Transverse colon (tissue), 4 donors: ENCODE data around the gene PRKCH. TPM values are rescaled to one million over a fixed set of nuclear protein-coding genes. Genes with fewer than 3 reads are reported as not detected.

ENCODE experiments used
- DNase-seq: peaks from one replicate; pipeline ENCODE4 v3.0.0-alpha.2; 2019
- H3K27ac ChIP-seq, 4 donors: fragments of 200-600 bp; sonication (generic); 2 replicates each; pipeline ENCODE4 v1.5.1; 2016 to 2018; ENCODE audit warnings: inconsistent platforms in 4 of 4
- H3K27me3 ChIP-seq: fragments of 200-600 bp; sonication (generic); 2 replicates; pipeline ENCODE4 v1.5.1; 2017; ENCODE audit warnings: inconsistent platforms
- H3K36me3 ChIP-seq, 4 donors: fragments of 200-600 bp; sonication (generic); 2 replicates each; pipeline ENCODE4 v1.5.1; 2017 to 2019; ENCODE audit warnings: inconsistent platforms in 4 of 4
- H3K4me1 ChIP-seq, 4 donors: fragments of 200-600 bp; sonication (generic); 2 replicates each; pipeline ENCODE4 v1.5.1; 2017 to 2020; ENCODE audit warnings: inconsistent platforms in 4 of 4
- H3K4me3 ChIP-seq, 4 donors: fragments of 200-600 bp; sonication (generic); 1 replicate in 1 of 4; 2 replicates in 3 of 4; pipeline versions ENCODE4 v1.5.1 to v1.6.1; 2017 to 2019; ENCODE audit warnings: inconsistent platforms in 4 of 4
- H3K9me3 ChIP-seq, 2 donors: fragments of 200-600 bp; sonication (generic); 2 replicates each; pipeline ENCODE4 v1.5.1; 2017 to 2019; ENCODE audit warnings: inconsistent platforms in 2 of 2
- CTCF ChIP-seq, 5 experiments: fragments of 200-600 bp in 3 of 5; fragments of 450-650 bp in 2 of 5; sonication (generic) in 3 of 5; IDR thresholded peaks; 1 replicate in 2 of 5; 2 replicates in 3 of 5; pipeline ENCODE4 v1.5.1; 2016 to 2017; ENCODE audit warnings: antibody characterized with exemption in 5 of 5, inconsistent platforms in 3 of 5, mild to moderate bottlenecking in 2 of 5, moderate library complexity in 1 of 5
- EP300 ChIP-seq: sonication (generic); formaldehyde crosslinking; IDR thresholded peaks from one replicate; pipeline ENCODE4 v1.6.1; 2017; ENCODE audit warnings: antibody characterized with exemption, low read depth
- POLR2A ChIP-seq: fragments of 450-650 bp; IDR thresholded peaks from one replicate; pipeline ENCODE4 v1.6.1; 2016; ENCODE audit warnings: antibody characterized with exemption, mild to moderate bottlenecking, moderate library complexity
- POLR2AphosphoS5 ChIP-seq, 3 donors: sonication (generic); formaldehyde crosslinking; IDR thresholded peaks; one replicate each; pipeline ENCODE4 v1.6.1; 2016; ENCODE audit warnings: antibody characterized with exemption in 3 of 3
- WGBS, 2 donors: methylation state at CpG; one replicate each; pipeline ENCODE4 v1.1.5; 2018; ENCODE audit warnings: low coverage in 1 of 2; 5-methylcytosine and 5-hydroxymethylcytosine counted together
- in situ Hi-C, 4 donors: fragments of 200-750 bp; cut with MboI; loops; one replicate each; pipeline versions ENCODE4 v1.15.0 to v1.15.1; 2017; ENCODE audit warnings: low sequenced_read_pairs in 3 of 4, low pct_ligation_motif_present in 1 of 4, low pct_unique_long_range_greater_than_20kb in 1 of 4
- intact Hi-C: fragments of 100-400 bp; cut with DNase I; formaldehyde crosslinking; loops from one replicate; pipeline ENCODE4 v1.15.1; 2023; ENCODE audit warnings: low total_unique reads
- total RNA-seq, 4 donors: library from RNA; depleted of rRNA; stranded (reverse); fragments of >200 nt; gene quantifications; one replicate each; pipeline ENCODE4 v1.1.0, GENCODE V29; 2016

The PRKCH gene
- total RNA-seq, 4 donors from 2014 or later: 12.4 to 38.9 (median 27.0) TPM

DNA sequence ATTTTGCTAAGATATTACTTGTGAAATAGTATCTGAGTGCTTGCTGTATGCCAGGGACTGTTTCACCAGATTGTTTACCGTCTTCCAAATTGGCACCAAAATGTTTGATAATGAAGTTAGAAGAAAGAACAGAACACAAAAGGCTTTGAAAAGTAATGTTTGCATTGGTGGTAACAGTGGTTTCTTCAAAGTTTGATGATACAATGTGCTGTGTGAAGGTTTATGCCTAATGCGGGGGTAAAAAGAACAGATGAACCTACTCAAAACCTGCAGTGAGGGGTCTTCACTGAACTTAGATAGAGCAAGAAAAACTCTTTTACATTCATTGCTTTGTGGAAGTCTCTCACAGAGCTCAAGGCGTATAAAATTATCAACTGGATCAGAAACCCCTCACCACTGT, 76.2 kb downstream of the PRKCH start:
- TF ChIP-seq CTCF (IDR thresholded peaks at IDR 0.05) (no peak), POLR2A (no peak), EP300 (no peak), POLR2AphosphoS5 (IDR thresholded peaks at IDR 0.05) (no peak)
- DNase-seq: no peak
- Histone ChIP-seq H3K27me3 (no peaks in the 10 kb centered on the region), H3K9me3 (no peaks in the 10 kb centered on the region), H3K4me3 (no peak overlapping the region), H3K36me3 (no peaks in the 10 kb centered on the region), H3K27ac (no peak overlapping the region), H3K4me1 (no peaks in the 10 kb centered on the region)
- intact Hi-C loops (no loop called here), in situ Hi-C loops (no loop called here)
- WGBS, 2 donors: 85 to 87% methylated on average over 3 of the region's 3 CpGs

- in situ Hi-C loops (no loop called here), intact Hi-C loops (no loop called here)
- Histone ChIP-seq H3K4me1 (no peaks in the 10 kb centered on the region), H3K36me3 (no peaks in the 10 kb centered on the region), H3K27me3 (no peaks in the 10 kb centered on the region), H3K4me3 (no peak overlapping the region), H3K27ac (no peak overlapping the region), H3K9me3 (no peaks in the 10 kb centered on the region)
- TF ChIP-seq POLR2AphosphoS5 (IDR thresholded peaks at IDR 0.05) (no peak), CTCF (IDR thresholded peaks at IDR 0.05) (no peak), POLR2A (no peak), EP300 (no peak)
- no peak for DNase-seq
- WGBS, 2 donors: 69 to 75% methylated on average over 2 of the region's 2 CpGs
Measured at GRCh38 chr14:61398221-61398620, 76.8 kb downstream of the PRKCH start.

DNA sequence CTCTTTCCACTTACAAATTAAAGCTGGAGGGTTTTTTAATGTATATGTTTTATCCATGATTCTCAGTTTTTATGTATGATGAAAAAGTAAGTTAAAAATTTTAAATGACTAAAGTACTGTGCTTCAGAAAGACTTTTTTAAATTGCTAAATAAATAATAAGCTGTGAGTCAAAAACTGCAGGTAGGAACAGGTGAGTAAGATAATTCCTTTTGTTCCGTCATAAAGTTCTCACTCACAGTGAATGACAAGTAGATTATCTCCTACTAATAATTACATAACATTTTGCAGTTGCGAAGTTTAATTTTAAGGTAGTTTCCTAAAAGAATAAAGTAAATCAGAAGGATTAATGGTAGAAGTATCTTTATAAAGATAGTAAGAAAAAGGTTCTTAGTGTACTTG, 78.0 kb downstream of the PRKCH start:
- Histone ChIP-seq H3K4me3 (no peak overlapping the region), H3K36me3 (no peaks in the 10 kb centered on the region), H3K9me3 (no peaks in the 10 kb centered on the region), H3K4me1 (no peaks in the 10 kb centered on the region), H3K27me3 (no peaks in the 10 kb centered on the region), H3K27ac (no peak overlapping the region)
- 58 to 72% methylated on average over 2 of the region's 2 CpGs for WGBS, 2 donors
- TF ChIP-seq CTCF (IDR thresholded peaks at IDR 0.05): no peak
- TF ChIP-seq EP300: no peak
- no peak for TF ChIP-seq POLR2A
- no peak for TF ChIP-seq POLR2AphosphoS5 (IDR thresholded peaks at IDR 0.05)
- DNase-seq: no peak
- in situ Hi-C loops: no loop called here
- intact Hi-C loops: no loop called here

DNA sequence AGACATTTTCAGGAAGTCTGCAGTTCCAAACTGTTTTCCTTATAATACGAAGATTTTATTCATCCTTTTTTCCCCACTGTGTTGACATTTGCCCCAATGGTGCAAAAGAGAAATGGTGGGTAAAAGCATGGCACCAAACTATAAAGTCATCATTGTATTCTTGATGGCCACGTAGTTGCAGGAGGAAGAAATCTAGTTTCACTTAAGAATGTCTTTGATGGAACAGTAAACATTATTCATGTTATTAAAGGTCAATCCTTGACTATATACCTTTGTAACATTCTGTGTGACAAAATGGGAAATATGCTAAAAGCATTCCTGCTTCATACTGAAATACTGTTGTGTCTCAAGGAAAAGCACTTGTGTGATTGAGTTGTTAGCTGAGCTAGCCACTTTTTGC, 80.1 kb downstream of the PRKCH start:
- H3K27me3 ChIP-seq: no peaks in the 10 kb centered on the region
- in situ Hi-C loops (no loop called here), intact Hi-C loops (no loop called here)
- no peaks in the 10 kb centered on the region for H3K9me3 ChIP-seq
- H3K4me1 ChIP-seq: no peaks in the 10 kb centered on the region
- WGBS, 2 donors: 51 to 53% methylated on average over 2 of the region's 2 CpGs
- no peak for DNase-seq
- no peak overlapping the region for H3K27ac ChIP-seq
- H3K36me3 ChIP-seq: no peaks in the 10 kb centered on the region
- no peak overlapping the region for H3K4me3 ChIP-seq
- TF ChIP-seq POLR2AphosphoS5 (IDR thresholded peaks at IDR 0.05) (no peak), CTCF (IDR thresholded peaks at IDR 0.05) (no peak), POLR2A (no peak), EP300 (no peak)
